Tibial nerve (tissue), 4 donors: ENCODE data around the gene ST3GAL6.

Experiments used
- CTCF ChIP-seq, 5 experiments: fragments of 200-600 bp in 3 of 5; fragments of 450-650 bp in 2 of 5; sonication (generic) in 3 of 5; IDR thresholded peaks; one replicate each; pipeline ENCODE4 v1.5.1; 2016 to 2019; ENCODE audit warnings: antibody characterized with exemption in 5 of 5, mild to moderate bottlenecking in 3 of 5, moderate library complexity in 2 of 5
- EP300 ChIP-seq, 2 donors: sonication (generic); formaldehyde crosslinking; IDR thresholded peaks; one replicate each; pipeline ENCODE4 v1.6.1; 2017; ENCODE audit warnings: antibody characterized with exemption in 2 of 2, mild to moderate bottlenecking in 1 of 2
- POLR2A ChIP-seq, 2 donors: fragments of 450-650 bp; IDR thresholded peaks; one replicate each; pipeline ENCODE4 v1.6.1; 2017; ENCODE audit warnings: antibody characterized with exemption in 2 of 2, mild to moderate bottlenecking in 2 of 2, moderate library complexity in 2 of 2

- TF ChIP-seq CTCF (IDR thresholded peaks at IDR 0.05) (no peak), POLR2A (IDR thresholded peaks at IDR 0.05) (no peak), EP300 (IDR thresholded peaks at IDR 0.05) (no peak)
Measured at GRCh38 chr3:98713984-98714383, 49.2 kb upstream of the ST3GAL6 start.
